H7 (cell line): ENCODE results near the gene ADAM15. TPM values are rescaled to one million over a fixed set of nuclear protein-coding genes. Genes with fewer than 3 reads are reported as not detected.

Experiments used
- DNase-seq: peaks from one replicate; pipeline ENCODE4 v3.0.0; 2012
- H3K27me3 ChIP-seq: 2 replicates; pipeline ENCODE4 v1.6.0; 2011; ENCODE audit warnings: mild to moderate bottlenecking, low read length; ENCODE audit not compliant: control insufficient read depth, insufficient read depth
- H3K36me3 ChIP-seq: replicated peaks from 2 replicates; pipeline ENCODE4 v1.5.1; 2011; ENCODE audit warnings: low read length; ENCODE audit not compliant: control insufficient read depth, insufficient read depth
- H3K4me3 ChIP-seq: 2 replicates; pipeline ENCODE4 v1.5.1; 2011; ENCODE audit warnings: low read depth, mild to moderate bottlenecking, control low read depth, low read length, moderate library complexity; ENCODE audit not compliant: insufficient read depth
- total RNA-seq: library from RNA; depleted of rRNA; stranded (reverse); fragments of >200 nt; shearing (Covaris generic); gene quantifications from 2 replicates; pipeline ENCODE4 v1.2.3, GENCODE V29; 2014

Gene ADAM15
- total RNA-seq, 1 experiment from 2014 or later: 34.9 TPM

DNA sequence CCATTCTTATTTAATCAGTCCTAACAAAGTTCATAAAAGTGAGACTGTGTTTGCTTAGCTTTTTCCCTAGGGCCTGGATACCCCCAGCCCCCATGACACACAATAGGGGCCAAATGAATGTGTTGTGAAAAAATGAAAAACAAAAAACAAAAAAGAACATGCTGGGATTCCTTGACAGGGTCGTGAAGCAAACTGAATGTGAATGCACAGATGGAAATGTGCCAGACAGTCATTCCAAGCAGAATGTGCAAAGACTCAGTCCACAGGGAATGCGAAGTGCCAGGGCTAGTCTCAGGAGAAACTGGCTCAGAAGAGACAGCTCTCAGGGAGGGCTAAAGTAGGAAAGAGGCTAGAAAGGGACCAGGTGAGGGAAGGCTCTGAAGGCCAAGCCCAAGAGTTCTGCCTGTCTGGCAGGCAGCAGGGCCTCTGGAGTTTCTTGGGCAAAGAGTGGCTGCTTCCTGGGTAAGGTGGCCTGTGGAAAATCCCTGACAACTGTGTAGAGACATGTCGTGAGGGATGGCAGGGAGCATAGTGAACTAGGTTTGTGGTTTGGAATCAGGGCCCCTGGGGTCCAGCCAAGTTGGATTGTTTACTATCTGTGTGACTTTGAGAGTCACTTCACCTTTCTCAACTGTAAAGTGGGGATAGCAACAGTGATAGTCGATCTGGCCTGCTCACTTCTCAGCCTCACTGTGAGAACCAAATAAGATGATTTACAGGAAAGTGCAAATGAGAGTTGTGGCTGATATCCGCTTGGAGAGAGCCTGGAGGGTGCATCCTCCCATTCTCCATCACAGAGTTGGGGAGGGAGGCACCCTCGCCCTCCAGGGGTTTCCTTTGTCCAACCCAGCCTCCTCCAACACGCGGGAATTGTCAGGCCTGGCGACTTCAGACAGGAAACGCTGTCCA lies 1.2 kb upstream of the ADAM15 start:
- DNase-seq: no peak
- H3K4me3 ChIP-seq: peak overlapping the region; percentile 67
- H3K27me3 ChIP-seq: peaks cover 18% of the 10 kb centered on the region
- H3K36me3 ChIP-seq: no peaks in the 10 kb centered on the region

DNA sequence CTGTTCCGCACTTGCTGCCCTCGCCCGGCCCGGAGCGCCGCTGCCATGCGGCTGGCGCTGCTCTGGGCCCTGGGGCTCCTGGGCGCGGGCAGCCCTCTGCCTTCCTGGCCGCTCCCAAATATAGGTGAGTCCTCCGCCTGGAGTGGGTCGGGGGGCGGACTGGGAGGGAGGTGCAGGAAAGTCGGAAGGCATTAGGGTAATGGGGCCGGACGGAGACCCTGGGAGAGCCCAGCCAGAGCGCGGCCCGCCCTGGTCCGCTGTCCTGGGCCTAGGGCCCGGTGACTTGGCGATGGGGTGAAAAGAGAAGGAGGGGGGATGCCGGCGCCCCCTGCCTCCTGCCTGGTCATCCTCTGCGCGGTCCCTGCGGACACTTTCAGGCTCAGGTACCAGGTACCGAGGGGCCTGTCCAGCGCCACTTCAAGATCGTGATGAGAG lies 243 bp downstream of the ADAM15 start:
- no peaks in the 10 kb centered on the region; the same call in 1 of the 2 replicates for H3K36me3 ChIP-seq

DNA sequence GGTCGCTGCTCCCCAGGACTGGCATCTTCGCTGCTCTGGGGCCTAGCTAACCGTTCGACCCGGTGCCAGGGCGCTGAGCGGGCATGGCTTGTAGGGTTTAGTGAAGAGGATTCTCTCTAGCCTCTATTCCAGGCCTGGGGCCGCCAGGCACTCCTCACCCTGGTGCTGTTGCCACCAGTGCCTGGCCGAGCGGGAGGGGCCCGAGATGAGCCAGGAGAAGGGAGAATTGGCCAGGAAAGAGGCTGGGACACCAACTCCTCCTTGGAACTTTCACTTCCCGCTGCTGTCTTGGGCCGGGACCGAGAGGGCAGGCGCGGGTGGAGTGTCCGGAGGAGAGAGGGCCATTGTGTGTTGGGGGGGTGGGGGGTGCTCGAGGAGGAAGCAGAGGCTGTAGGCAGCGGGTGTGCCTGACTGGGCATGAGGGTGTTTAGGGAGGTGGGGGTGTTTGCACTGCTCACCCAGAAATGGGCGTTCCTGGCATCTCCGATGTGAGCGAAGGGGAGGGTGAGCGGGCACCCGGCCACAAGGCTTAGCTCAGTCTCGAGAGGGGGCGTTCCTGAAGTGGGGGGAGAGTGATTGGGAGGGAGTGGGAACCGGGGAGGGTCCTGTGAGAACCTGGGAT lies 772 bp downstream of the ADAM15 start:
- Histone ChIP-seq H3K4me3 (peak overlapping the region; percentile 67), H3K27me3 (peaks cover 18% of the 10 kb centered on the region), H3K36me3 (peaks cover 1% of the 10 kb centered on the region)
- peak; percentile 84 for DNase-seq

More for the DNA sequence above, 243 bp downstream of the ADAM15 start:
- Histone ChIP-seq H3K27me3 (peaks cover 18% of the 10 kb centered on the region), H3K4me3 (peak overlapping the region; percentile 67)
- no peak for DNase-seq

DNA sequence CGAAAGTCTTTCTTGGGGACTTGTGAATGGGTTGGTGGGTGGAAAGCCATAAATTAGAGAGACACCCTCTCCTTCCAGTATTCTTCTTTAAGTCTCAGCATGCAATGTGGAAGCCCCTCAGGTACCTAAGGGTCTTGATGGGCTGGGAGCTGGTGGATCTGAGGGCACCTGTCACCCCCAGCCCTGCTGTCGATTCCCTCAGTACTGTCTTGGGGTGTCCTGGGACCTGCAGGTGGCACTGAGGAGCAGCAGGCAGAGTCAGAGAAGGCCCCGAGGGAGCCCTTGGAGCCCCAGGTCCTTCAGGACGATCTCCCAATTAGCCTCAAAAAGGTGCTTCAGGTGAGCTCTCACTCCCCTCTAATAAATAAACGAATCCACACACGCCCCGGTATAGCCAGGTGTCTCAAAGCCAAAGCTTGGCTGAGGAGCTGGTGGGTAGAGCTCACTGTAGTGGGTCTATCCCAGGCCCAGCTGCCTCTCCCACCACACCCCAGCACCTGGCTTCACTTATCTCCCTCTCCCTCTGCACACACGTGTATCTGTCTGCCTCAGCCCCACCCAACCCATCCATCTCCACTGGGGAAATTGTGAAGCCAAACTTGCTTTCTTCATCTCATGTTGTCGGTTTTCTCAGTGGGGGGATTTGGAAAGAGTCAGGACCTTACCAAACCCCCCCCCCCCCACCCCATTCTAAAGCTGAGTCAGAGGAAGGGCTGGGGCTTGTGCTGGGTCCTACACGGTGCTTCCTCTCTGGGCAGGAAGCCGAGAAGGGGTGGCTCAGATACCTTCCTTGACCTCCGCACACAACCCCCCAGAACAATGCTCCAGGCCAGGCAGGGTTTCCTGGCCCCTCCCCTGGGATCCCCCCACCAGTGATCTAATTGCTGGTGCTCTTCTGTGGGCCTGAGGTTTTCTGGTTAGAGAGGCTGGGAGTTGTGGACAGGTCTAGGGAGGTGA lies 1.6 kb downstream of the ADAM15 start:
- peak; percentile 79 for DNase-seq
- H3K27me3 ChIP-seq: peaks cover 18% of the 10 kb centered on the region
- no peak overlapping the region; the same call in 1 of the 2 replicates for H3K4me3 ChIP-seq
- H3K36me3 ChIP-seq: peaks cover 1% of the 10 kb centered on the region

DNA sequence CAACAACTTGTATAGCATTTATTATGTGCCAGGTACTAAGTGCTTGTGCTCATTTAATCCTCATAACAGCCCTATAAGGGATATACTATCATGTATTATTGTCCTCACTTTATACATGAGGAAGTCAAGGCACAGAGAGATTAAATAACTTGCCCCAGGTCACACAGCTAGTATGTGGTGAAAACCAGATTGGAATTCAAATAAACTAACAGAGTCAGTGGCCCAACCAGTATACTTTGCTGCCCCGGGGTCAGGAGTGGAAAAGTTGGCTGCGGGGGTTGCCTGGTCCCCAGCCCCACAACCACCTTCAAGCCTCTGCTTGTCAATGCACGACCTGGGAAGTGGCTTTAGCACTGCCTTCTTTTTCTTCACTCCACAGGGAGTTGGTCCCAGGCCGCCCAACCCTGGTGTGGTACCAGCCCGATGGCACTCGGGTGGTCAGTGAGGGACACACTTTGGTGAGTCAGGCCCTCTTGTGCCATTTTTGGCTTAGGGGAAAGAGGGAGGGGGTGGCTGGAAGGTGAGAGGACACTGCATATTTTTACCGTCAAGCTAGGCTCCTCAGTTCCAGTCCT lies 2.5 kb downstream of the ADAM15 start:
- Histone ChIP-seq H3K27me3 (peaks cover 18% of the 10 kb centered on the region), H3K36me3 (peaks cover 1% of the 10 kb centered on the region), H3K4me3 (no peak overlapping the region)
- DNase-seq: no peak

DNA sequence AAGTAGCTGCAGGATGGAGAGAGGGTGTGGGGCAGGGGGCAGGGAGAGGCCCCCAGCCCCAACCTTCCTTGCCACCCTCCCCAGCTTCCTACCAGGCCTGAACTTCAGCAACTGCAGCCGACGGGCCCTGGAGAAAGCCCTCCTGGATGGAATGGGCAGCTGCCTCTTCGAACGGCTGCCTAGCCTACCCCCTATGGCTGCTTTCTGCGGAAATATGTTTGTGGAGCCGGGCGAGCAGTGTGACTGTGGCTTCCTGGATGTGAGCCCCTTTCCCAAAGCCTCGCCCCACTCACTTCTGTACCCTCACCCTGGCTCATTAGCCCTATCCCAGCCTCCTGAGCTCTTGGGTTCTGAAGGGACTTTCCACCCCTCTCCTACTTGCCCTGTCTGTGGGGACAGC lies 6.0 kb downstream of the ADAM15 start:
- no peak for DNase-seq
- no peak overlapping the region for H3K4me3 ChIP-seq
- peaks cover 1% of the 10 kb centered on the region for H3K36me3 ChIP-seq
- peaks cover 10% of the 10 kb centered on the region for H3K27me3 ChIP-seq

DNA sequence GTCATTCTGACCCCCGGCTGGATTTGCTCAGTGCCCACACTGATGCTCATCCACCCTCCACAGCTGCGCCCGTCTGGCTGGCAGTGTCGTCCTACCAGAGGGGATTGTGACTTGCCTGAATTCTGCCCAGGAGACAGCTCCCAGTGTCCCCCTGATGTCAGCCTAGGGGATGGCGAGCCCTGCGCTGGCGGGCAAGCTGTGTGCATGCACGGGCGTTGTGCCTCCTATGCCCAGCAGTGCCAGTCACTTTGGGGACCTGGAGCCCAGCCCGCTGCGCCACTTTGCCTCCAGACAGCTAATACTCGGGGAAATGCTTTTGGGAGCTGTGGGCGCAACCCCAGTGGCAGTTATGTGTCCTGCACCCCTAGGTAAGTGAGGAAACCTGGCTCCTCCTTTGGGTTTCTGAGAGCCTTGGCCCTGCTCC lies 6.7 kb downstream of the ADAM15 start:
- Histone ChIP-seq H3K36me3 (peaks cover 1% of the 10 kb centered on the region), H3K4me3 (no peak overlapping the region), H3K27me3 (peaks cover 4% of the 10 kb centered on the region)
- DNase-seq: no peak

DNA sequence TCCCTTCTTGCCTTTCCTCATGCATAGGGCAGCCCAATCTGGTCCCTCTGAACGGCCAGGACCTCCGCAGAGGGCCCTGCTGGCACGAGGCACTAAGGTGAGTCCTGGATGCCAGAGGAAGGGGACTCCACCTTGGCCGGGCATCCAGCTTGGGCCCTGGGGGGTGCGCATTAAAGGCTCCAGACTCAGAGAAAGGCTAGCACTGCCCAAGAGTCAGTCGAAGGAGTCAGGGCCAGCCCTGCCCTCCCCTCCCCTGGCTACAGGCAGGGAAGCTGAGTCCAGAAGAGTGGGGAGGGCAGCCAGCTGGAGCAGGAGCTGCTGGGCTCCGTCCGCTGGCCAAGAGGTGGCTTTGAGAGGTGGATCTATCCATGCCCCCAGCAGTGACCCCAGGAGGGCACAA lies 9.6 kb downstream of the ADAM15 start:
- Histone ChIP-seq H3K4me3 (no peak overlapping the region), H3K27me3 (peaks cover 9% of the 10 kb centered on the region), H3K36me3 (peaks cover 1% of the 10 kb centered on the region)
- no peak for DNase-seq

DNA sequence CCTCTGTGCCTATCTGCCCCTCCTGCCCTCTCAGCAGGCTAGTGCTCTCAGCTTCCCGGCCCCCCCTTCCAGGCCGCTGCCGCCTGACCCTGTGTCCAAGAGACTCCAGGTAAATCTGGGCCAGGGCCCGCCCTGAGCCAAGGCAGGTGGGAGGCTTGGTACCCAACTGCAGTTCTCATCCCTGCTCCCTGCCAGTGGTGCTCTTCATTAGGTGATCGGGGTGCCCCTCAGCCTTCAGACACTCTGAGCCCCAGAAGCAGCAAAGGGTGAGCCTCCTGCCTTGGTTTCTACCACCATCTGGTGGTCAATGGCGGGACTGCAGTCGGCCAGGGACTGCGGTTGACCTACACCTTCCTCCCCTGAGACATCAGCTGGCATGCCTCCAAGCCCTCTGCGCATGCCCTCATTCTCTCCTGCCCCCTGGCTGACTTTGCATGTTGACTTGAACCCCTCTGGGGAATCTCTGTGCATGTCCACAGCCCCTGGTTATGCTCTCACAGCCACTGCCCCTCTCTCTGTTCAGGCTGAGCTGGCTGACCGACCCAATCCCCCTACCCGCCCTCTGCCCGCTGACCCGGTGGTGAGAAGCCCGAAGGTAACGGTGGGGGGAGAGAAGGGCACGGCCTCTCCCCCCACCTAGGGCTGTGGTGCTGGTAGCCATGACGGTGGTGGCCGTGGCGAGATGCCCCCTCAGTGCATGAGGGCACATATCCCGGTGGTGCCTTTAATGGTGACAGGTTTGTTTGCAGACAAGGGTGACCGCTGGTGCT lies 10.4 kb downstream of the ADAM15 start:
- Histone ChIP-seq H3K27me3 (peaks cover 9% of the 10 kb centered on the region), H3K36me3 (peaks cover 3% of the 10 kb centered on the region), H3K4me3 (peak overlapping the region; percentile 19; the same call in 1 of the 2 replicates)
- DNase-seq: peak; percentile 97

DNA sequence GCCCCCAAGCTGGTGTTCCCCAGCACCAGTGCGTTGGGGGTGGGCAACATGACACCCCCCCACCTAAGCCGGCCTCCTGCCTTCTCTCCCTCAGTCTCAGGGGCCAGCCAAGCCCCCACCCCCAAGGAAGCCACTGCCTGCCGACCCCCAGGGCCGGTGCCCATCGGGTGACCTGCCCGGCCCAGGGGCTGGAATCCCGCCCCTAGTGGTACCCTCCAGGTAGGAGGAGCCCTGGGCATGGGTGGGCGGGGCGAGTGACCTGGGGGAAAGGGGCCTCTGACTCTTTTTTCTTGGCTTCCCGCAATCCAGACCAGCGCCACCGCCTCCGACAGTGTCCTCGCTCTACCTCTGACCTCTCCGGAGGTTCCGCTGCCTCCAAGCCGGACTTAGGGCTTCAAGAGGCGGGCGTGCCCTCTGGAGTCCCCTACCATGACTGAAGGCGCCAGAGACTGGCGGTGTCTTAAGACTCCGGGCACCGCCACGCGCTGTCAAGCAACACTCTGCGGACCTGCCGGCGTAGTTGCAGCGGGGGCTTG lies 11.1 kb downstream of the ADAM15 start:
- peak; percentile 97 for DNase-seq
- H3K27me3 ChIP-seq: peaks cover 9% of the 10 kb centered on the region
- H3K4me3 ChIP-seq: peak overlapping the region; percentile 90
- peaks cover 2% of the 10 kb centered on the region for H3K36me3 ChIP-seq

DNA sequence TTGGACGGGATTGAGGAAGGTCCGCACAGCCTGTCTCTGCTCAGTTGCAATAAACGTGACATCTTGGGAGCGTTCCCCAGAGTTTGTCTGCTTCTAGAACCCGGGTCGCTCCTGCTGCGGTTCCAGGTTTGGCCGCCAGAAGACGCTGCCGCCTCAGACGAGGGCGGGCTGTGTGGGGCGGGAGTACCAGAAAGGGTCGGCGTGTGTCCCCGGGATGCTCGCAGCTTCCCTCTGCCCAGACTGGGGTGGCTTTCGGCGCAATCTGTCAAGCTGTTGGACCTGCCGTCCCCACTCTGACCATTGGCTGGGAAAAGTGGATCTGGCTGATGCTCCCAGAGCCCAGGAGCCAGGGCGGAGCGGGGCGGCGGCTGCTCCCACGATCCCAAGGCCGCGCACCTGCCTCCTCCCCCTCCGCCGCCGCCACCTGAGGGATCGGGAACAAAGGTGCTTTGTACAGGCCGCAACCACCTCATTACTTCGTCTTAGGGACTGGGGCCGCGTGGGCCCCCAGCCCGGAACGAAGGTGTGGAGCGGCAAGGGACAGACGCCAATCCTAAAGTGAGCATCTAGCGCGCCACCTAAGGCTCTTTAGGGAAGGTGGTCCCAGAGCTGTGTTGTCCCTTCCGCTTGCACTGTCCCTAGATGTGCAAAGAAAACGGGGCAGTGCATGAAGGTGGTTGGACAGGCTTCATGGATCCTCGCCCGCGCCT lies 11.7 kb downstream of the ADAM15 start:
- DNase-seq: peak; percentile 96
- H3K36me3 ChIP-seq: peaks cover 2% of the 10 kb centered on the region
- H3K27me3 ChIP-seq: peaks cover 9% of the 10 kb centered on the region
- H3K4me3 ChIP-seq: peak overlapping the region; percentile 90

DNA sequence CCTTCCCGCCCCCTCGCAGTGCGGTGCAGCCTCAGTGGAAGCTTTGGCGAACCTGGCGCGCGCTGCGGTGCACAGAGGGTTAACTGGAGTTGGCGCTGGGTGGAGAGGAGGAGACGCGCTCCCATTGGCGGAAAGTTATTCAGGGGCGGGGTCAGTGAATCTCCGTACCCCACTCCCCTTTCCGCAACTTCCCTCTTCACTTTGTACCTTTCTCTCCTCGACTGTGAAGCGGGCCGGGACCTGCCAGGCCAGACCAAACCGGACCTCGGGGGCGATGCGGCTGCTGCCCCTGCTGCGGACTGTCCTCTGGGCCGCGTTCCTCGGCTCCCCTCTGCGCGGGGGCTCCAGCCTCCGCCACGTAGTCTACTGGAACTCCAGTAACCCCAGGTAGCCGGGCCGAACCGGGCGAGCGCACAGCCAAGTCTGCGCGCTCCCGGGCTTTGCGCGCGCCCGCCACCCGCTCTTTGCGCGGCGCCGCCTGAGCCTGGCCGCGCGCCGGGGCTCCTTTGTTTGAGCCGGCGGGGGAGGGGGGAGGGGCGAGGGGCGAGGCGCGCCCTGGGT lies 12.5 kb downstream of the ADAM15 start, which contains the start of gene EFNA4:
TSS of gene EFNA4 (plus strand) at position 191 of the 561 bp plus-strand sequence. CDS start at position 275, 84 bp downstream.
- H3K27me3 ChIP-seq: peaks cover 9% of the 10 kb centered on the region
- peak within 1 kb of the TSS; percentile 90 for H3K4me3 ChIP-seq
- peak; percentile 98 for DNase-seq
- H3K36me3 ChIP-seq: peaks cover 3% of the 10 kb centered on the region
